SIG-M5 treated with dmso at 0.1 percent for 504 hours (cell line): ENCODE measurements around the gene UTF1.

ENCODE experiments used
- DNase-seq: peaks from one replicate; lab custom pipeline; 2025; ENCODE audit not compliant: unreplicated experiment; lab: John Stamatoyannopoulos, UW

Gene UTF1

GRCh38 chr10:133196936-133197758, 32.9 kb upstream of the UTF1 start:
- no peak for DNase-seq

GRCh38 chr10:133197786-133198185, 32.2 kb upstream of the UTF1 start:
- no peak for DNase-seq

- DNase-seq, result no peak
These were observed 31.8 kb upstream of the UTF1 start for GRCh38 chr10:133198206-133198605.

GRCh38 chr10:133198621-133199487, 31.2 kb upstream of the UTF1 start:
- DNase-seq, result no peak

- no peak for DNase-seq
These were observed 30.5 kb upstream of the UTF1 start for GRCh38 chr10:133199488-133199885.

GRCh38 chr10:133199992-133200611, 29.9 kb upstream of the UTF1 start:
- no peak for DNase-seq

- no peak for DNase-seq
These were observed 29.4 kb upstream of the UTF1 start for GRCh38 chr10:133200621-133201031.

GRCh38 chr10:133201151-133201947, 28.7 kb upstream of the UTF1 start:
- DNase-seq, result no peak

GRCh38 chr10:133201948-133202725, 27.9 kb upstream of the UTF1 start:
- DNase-seq, result no peak

- DNase-seq, result no peak
These were observed 27.0 kb upstream of the UTF1 start for GRCh38 chr10:133202778-133203651.

GRCh38 chr10:133203652-133204195, 26.3 kb upstream of the UTF1 start:
- no peak for DNase-seq

GRCh38 chr10:133204226-133205015, 25.6 kb upstream of the UTF1 start:
- no peak for DNase-seq

- DNase-seq, result no peak
These were observed 24.9 kb upstream of the UTF1 start for GRCh38 chr10:133205146-133205545.

GRCh38 chr10:133206356-133207040, 23.5 kb upstream of the UTF1 start:
- no peak for DNase-seq

GRCh38 chr10:133207041-133207600, 22.9 kb upstream of the UTF1 start:
- no peak for DNase-seq

- DNase-seq, result no peak
These were observed 22.4 kb upstream of the UTF1 start for GRCh38 chr10:133207627-133208026.

GRCh38 chr10:133208466-133208865, 21.6 kb upstream of the UTF1 start:
- DNase-seq, result no peak
